Measurements from ENCODE around the gene PLXNA2.

Gene PLXNA2

GRCh38 chr1:208036106-208036808 is 207.9 kb downstream of the PLXNA2 start:
- no peak for DNase-seq (ENCODE audit: extremely low read depth, low read depth)
- peak; percentile 8 for TF ChIP-seq CTCF (IDR thresholded peaks at IDR 0.05; ENCODE audit: low read depth, low read length)

- TF ChIP-seq CTCF (IDR thresholded peaks at IDR 0.05; ENCODE audit: low read depth, low read length): no peak
- no peak for DNase-seq (ENCODE audit: extremely low read depth, low read depth)
Observed at GRCh38 chr1:208034135-208034534, 210.0 kb downstream of the PLXNA2 start.

- TF ChIP-seq CTCF (IDR thresholded peaks at IDR 0.05; ENCODE audit: low read depth, low read length): no peak
- DNase-seq (ENCODE audit: extremely low read depth, low read depth): no peak
Observed at GRCh38 chr1:208033236-208033635, 210.9 kb downstream of the PLXNA2 start.

- no peak for TF ChIP-seq CTCF (IDR thresholded peaks at IDR 0.05; ENCODE audit: low read depth, low read length)
- no peak for DNase-seq (ENCODE audit: extremely low read depth, low read depth)
Observed at GRCh38 chr1:208031932-208032320, 212.3 kb downstream of the PLXNA2 start.

GRCh38 chr1:208031316-208031931 is 212.8 kb downstream of the PLXNA2 start:
- no peak for DNase-seq (ENCODE audit: extremely low read depth, low read depth)
- no peak for TF ChIP-seq CTCF (IDR thresholded peaks at IDR 0.05; ENCODE audit: low read depth, low read length)

GRCh38 chr1:208030288-208031091 is 213.7 kb downstream of the PLXNA2 start:
- TF ChIP-seq CTCF (IDR thresholded peaks at IDR 0.05; ENCODE audit: low read depth, low read length): no peak
- peak; percentile 47 for DNase-seq (ENCODE audit: extremely low read depth, low read depth)
